Small intestine (tissue), 7 donors: ENCODE data around the gene CPXM2. TPM values are rescaled to one million over a fixed set of nuclear protein-coding genes. Genes with fewer than 3 reads are reported as not detected.
A peak's percentile ranks its signal among the peaks of the same experiment; 100 is the strongest.

Experiments used
- DNase-seq, 2 donors: peaks; one replicate each; pipeline versions ENCODE4 v3.0.0 to v3.0.0-alpha.2; 2013
- FAIRE-seq: peaks from 2 replicates; lab custom pipeline; 2012; peaks lifted over from hg19 to GRCh38; lab: Jason Lieb, UNC
- H3K27ac ChIP-seq, 3 donors: one replicate each; pipeline ENCODE4 v1.5.1; 2013; ENCODE audit warnings: low read length in 2 of 3, mild to moderate bottlenecking in 2 of 3, control low read depth in 1 of 3, inconsistent platforms in 1 of 3, low read depth in 1 of 3, moderate library complexity in 1 of 3
- H3K27me3 ChIP-seq, 3 donors: one replicate each; pipeline ENCODE4 v1.6.1; 2013; ENCODE audit warnings: low read length in 3 of 3, inconsistent platforms in 1 of 3; ENCODE audit not compliant: control insufficient read depth in 3 of 3, insufficient read depth in 3 of 3
- H3K36me3 ChIP-seq, 3 donors: one replicate each; pipeline ENCODE4 v1.6.1; 2013; ENCODE audit warnings: low read length in 3 of 3, inconsistent platforms in 1 of 3, low read depth in 1 of 3, mild to moderate bottlenecking in 1 of 3, moderate library complexity in 1 of 3; ENCODE audit not compliant: control insufficient read depth in 3 of 3, insufficient read depth in 2 of 3
- H3K4me1 ChIP-seq, 3 donors: one replicate each; pipeline ENCODE4 v1.6.1; 2013; ENCODE audit warnings: low read length in 2 of 3, inconsistent platforms in 1 of 3, low read depth in 1 of 3, mild to moderate bottlenecking in 1 of 3, moderate library complexity in 1 of 3; ENCODE audit not compliant: control insufficient read depth in 3 of 3, insufficient read depth in 2 of 3
- H3K4me3 ChIP-seq, 3 donors: one replicate each; pipeline ENCODE4 v1.5.1; 2013; ENCODE audit warnings: low read length in 3 of 3, control low read depth in 1 of 3, inconsistent platforms in 1 of 3, low read depth in 1 of 3, mild to moderate bottlenecking in 1 of 3, moderate library complexity in 1 of 3
- H3K9me3 ChIP-seq, 2 donors: one replicate each; pipeline ENCODE4 v1.6.1; 2013; ENCODE audit warnings: low read depth in 1 of 2, low read length in 1 of 2; ENCODE audit not compliant: control insufficient read depth in 2 of 2, insufficient read depth in 1 of 2
- WGBS, 3 donors: extraction: QIAGEN DNeasy Blood & Tissue Kit; methylation state at CpG; one replicate each; pipeline ENCODE4 v1.1.7; 2013; 5-methylcytosine and 5-hydroxymethylcytosine counted together
- polyA plus RNA-seq, 4 donors: library from polyadenylated mRNA; stranded (reverse) in 3 of 4; unstranded in 1 of 4; fragments of 200-250 nt in 3 of 4; fragments of 120-200 nt in 1 of 4; gene quantifications; one replicate each; pipeline versions ENCODE4 v1.2.1 to v1.2.3, GENCODE V29; 2013
- donor health status: healthy with polysubstance abuse.
- donor health status: control.
- donor health status: control.
- donor health status: Bipolar disorder and iron deficiency.
- donor health status: healthy.

The CPXM2 gene
- polyA plus RNA-seq, 4 donors, result 0.89 to 55.7 (median 3.6) TPM

GRCh38 chr10:123847686-123848432, 43.7 kb downstream of the CPXM2 start:
- no peaks in the 10 kb centered on the region for H3K9me3 ChIP-seq
- H3K27me3 ChIP-seq, result no peaks in the 10 kb centered on the region
- H3K4me1 ChIP-seq, result peaks cover 0 to 6% (median 0%) of the 10 kb centered on the region in 3 donors
- DNase-seq, result peak; percentile 86 to 87
- WGBS, 3 donors, result 8 to 36% (median 21%) methylated on average over 5 of the region's 5 CpGs
- H3K4me3 ChIP-seq, result no peak overlapping the region
- peaks cover 0 to 2% (median 0%) of the 10 kb centered on the region in 3 donors for H3K36me3 ChIP-seq
- FAIRE-seq, result peak; percentile 77
- H3K27ac ChIP-seq, result peak overlapping the region in 1 of 3 donors; percentile 72

GRCh38 chr10:123843835-123844234, 47.8 kb downstream of the CPXM2 start:
- 86 to 89% (median 89%) methylated on average over 4 of the region's 4 CpGs for WGBS, 3 donors
- H3K36me3 ChIP-seq, result peaks cover 0 to 12% (median 0%) of the 10 kb centered on the region in 3 donors
- H3K27me3 ChIP-seq, result no peaks in the 10 kb centered on the region
- no peak for FAIRE-seq
- H3K27ac ChIP-seq, result no peak overlapping the region
- H3K9me3 ChIP-seq, result no peaks in the 10 kb centered on the region
- no peak overlapping the region for H3K4me3 ChIP-seq
- no peak for DNase-seq
- H3K4me1 ChIP-seq, result no peaks in the 10 kb centered on the region

- DNase-seq (no peak), FAIRE-seq (no peak)
- H3K4me3 ChIP-seq, result no peak overlapping the region
- H3K9me3 ChIP-seq, result no peaks in the 10 kb centered on the region
- no peaks in the 10 kb centered on the region for H3K27me3 ChIP-seq
- 79 to 84% (median 84%) methylated on average over 9 of the region's 9 CpGs for WGBS, 3 donors
- peaks cover 0 to 15% (median 0%) of the 10 kb centered on the region in 3 donors for H3K36me3 ChIP-seq
- no peak overlapping the region for H3K27ac ChIP-seq
- H3K4me1 ChIP-seq, result no peaks in the 10 kb centered on the region
These were observed 48.8 kb downstream of the CPXM2 start for GRCh38 chr10:123842692-123843385.

GRCh38 chr10:123841560-123841959, 50.0 kb downstream of the CPXM2 start:
- H3K4me3 ChIP-seq, result no peak overlapping the region
- no peaks in the 10 kb centered on the region for H3K9me3 ChIP-seq
- no peaks in the 10 kb centered on the region for H3K4me1 ChIP-seq
- no peak overlapping the region for H3K27ac ChIP-seq
- WGBS, 3 donors, result 58 to 85% (median 77%) methylated on average over 2 of the region's 2 CpGs
- H3K27me3 ChIP-seq, result no peaks in the 10 kb centered on the region
- FAIRE-seq (no peak), DNase-seq (no peak)
- peaks cover 0 to 23% (median 0%) of the 10 kb centered on the region in 3 donors for H3K36me3 ChIP-seq

- 79 to 97% (median 95%) methylated on average over 9 of the region's 9 CpGs for WGBS, 3 donors
- H3K27me3 ChIP-seq, result no peaks in the 10 kb centered on the region
- no peak for FAIRE-seq
These were observed 50.5 kb downstream of the CPXM2 start for GRCh38 chr10:123841115-123841514.

GRCh38 chr10:123840714-123841113, 50.9 kb downstream of the CPXM2 start:
- no peak overlapping the region for H3K27ac ChIP-seq
- H3K27me3 ChIP-seq, result no peaks in the 10 kb centered on the region
- no peaks in the 10 kb centered on the region for H3K9me3 ChIP-seq
- H3K4me1 ChIP-seq, result no peaks in the 10 kb centered on the region
- FAIRE-seq, result no peak
- peaks cover 0 to 28% (median 0%) of the 10 kb centered on the region in 3 donors for H3K36me3 ChIP-seq
- DNase-seq, result no peak
- H3K4me3 ChIP-seq, result no peak overlapping the region
- WGBS, 3 donors, result 86 to 91% (median 87%) methylated on average over 4 of the region's 4 CpGs

More at GRCh38 chr10:123841115-123841514, 50.5 kb downstream of the CPXM2 start:
- Histone ChIP-seq H3K36me3 (peaks cover 0 to 26% (median 0%) of the 10 kb centered on the region in 3 donors), H3K4me1 (no peaks in the 10 kb centered on the region), H3K9me3 (no peaks in the 10 kb centered on the region), H3K4me3 (no peak overlapping the region), H3K27ac (no peak overlapping the region)
- no peak for DNase-seq

GRCh38 chr10:123838596-123839310, 52.9 kb downstream of the CPXM2 start:
- no peak for FAIRE-seq
- 83 to 91% (median 85%) methylated on average over 13 of the region's 13 CpGs for WGBS, 3 donors
- Histone ChIP-seq H3K4me1 (no peaks in the 10 kb centered on the region), H3K36me3 (peaks cover 0 to 32% (median 0%) of the 10 kb centered on the region in 3 donors), H3K27me3 (no peaks in the 10 kb centered on the region), H3K27ac (no peak overlapping the region), H3K4me3 (no peak overlapping the region), H3K9me3 (no peaks in the 10 kb centered on the region)
- DNase-seq, result no peak

GRCh38 chr10:123837756-123838155, 53.9 kb downstream of the CPXM2 start:
- Histone ChIP-seq H3K27ac (no peak overlapping the region), H3K4me3 (no peak overlapping the region), H3K9me3 (no peaks in the 10 kb centered on the region), H3K36me3 (peaks cover 0 to 39% (median 0%) of the 10 kb centered on the region in 3 donors), H3K27me3 (no peaks in the 10 kb centered on the region), H3K4me1 (no peaks in the 10 kb centered on the region)
- 90 to 95% (median 94%) methylated on average over 6 of the region's 6 CpGs for WGBS, 3 donors
- no peak for FAIRE-seq
- DNase-seq, result no peak
